ENCODE measurements around the gene ARFIP1. TPM values are rescaled to one million over a fixed set of nuclear protein-coding genes. Genes with fewer than 3 reads are reported as not detected.

The ARFIP1 gene
- total and polyA plus RNA-seq, 2 donors (not counting 1 experiment from before 2014, with no cell fraction given) = 11.1 to 23.5 TPM

GRCh38 chr4:152886201-152886600 lies 106.4 kb downstream of the ARFIP1 start:
- intact Hi-C loops (cut with micrococcal nuclease) = no loop called here
- CTCF ChIA-PET = interaction anchor here (0.7 kb wide), 1 partner anchor 174 kb away, joined by 3 read pairs; no protein-coding TSS in a partner anchor
- no peak overlapping the region for H3K4me2 ChIP-seq (replicated peaks; ENCODE audit: low read depth, low read length, poor library complexity, severe bottlenecking)

GRCh38 chr4:152887981-152888380 lies 108.2 kb downstream of the ARFIP1 start:
- H3K27me3 Mint-ChIP-seq = no peaks in the 10 kb centered on the region
- Histone ChIP-seq H3K27me3 (replicated peaks in 1 of 4; ENCODE audit: control extremely low read depth in 1 of 4, control insufficient read depth in 3 of 4, insufficient read depth in 4 of 4, low read length in 3 of 4) (no peaks in the 10 kb centered on the region), H3K9ac (ENCODE audit: low read length) (no peak overlapping the region), H3K36me3 (replicated peaks in 1 of 2; ENCODE audit: control extremely low read depth in 1 of 2, control insufficient read depth in 1 of 2, extremely low read depth in 1 of 2, insufficient read depth in 2 of 2, low read length in 1 of 2) (peaks cover 12 to 32% of the 10 kb centered on the region in 2 experiments), H3K27ac (ENCODE audit: low read length in 2 of 2) (no peak overlapping the region), H3K4me3 (ENCODE audit: control extremely low read depth in 1 of 5, extremely low read depth in 1 of 5, insufficient read depth in 1 of 5, low read depth in 2 of 5, low read length in 4 of 5) (no peak overlapping the region), H2AFZ (ENCODE audit: insufficient read depth, low read depth, low read length, poor library complexity, severe bottlenecking) (no peak overlapping the region), H3K9me3 (ENCODE audit: control extremely low read depth in 1 of 3, control insufficient read depth in 2 of 3, insufficient read depth in 1 of 3, low read length in 2 of 3) (no peaks in the 10 kb centered on the region), H4K20me1 (ENCODE audit: control insufficient read depth, insufficient read depth, low read length, poor library complexity, severe bottlenecking) (no peaks in the 10 kb centered on the region), H3K4me1 (ENCODE audit: control insufficient read depth in 2 of 2, insufficient read depth in 2 of 2, low read length in 2 of 2) (no peaks in the 10 kb centered on the region), H3K79me2 (ENCODE audit: control insufficient read depth, insufficient read depth, low read length) (no peaks in the 10 kb centered on the region), H3K4me2 (replicated peaks; ENCODE audit: low read depth, low read length, poor library complexity, severe bottlenecking) (no peak overlapping the region)
- no peak overlapping the region for H3K4me3 Mint-ChIP-seq
- intact Hi-C loops (cut with micrococcal nuclease) = no loop called here
- no peak for ATAC-seq (ENCODE audit: low read depth)
- TF ChIP-seq EZH2 (IDR thresholded peaks at IDR 0.05; ENCODE audit: borderline replicate concordance, insufficient read depth, low read depth, low read length, poor library complexity, severe bottlenecking) (no peak), CTCF (IDR thresholded peaks at IDR 0.05) (no peak)
- ChIA-PET POLR2A (no interaction called here), CTCF (no interaction called here)
- H3K27ac Mint-ChIP-seq = no peak overlapping the region
- no peak for DNase-seq
- H3K9me3 Mint-ChIP-seq (ENCODE audit: insufficient read depth) = no peaks in the 10 kb centered on the region
- WGBS (ENCODE audit: insufficient coverage) = no CpG with 5 or more reads among the region's 6 CpGs
- no peaks in the 10 kb centered on the region for H3K4me1 Mint-ChIP-seq

More at GRCh38 chr4:152886201-152886600, 106.4 kb downstream of the ARFIP1 start:
- no peaks in the 10 kb centered on the region for H3K79me2 ChIP-seq (ENCODE audit: control insufficient read depth, insufficient read depth, low read length)
- H3K27ac Mint-ChIP-seq = no peak overlapping the region
- H3K4me3 Mint-ChIP-seq = no peak overlapping the region
- H3K9me3 ChIP-seq (ENCODE audit: control extremely low read depth in 1 of 3, control insufficient read depth in 2 of 3, insufficient read depth in 1 of 3, low read length in 2 of 3) = no peaks in the 10 kb centered on the region
- 100% methylated on average over 1 of the region's 1 CpG for WGBS (ENCODE audit: insufficient coverage)
- ATAC-seq (ENCODE audit: low read depth) = no peak
- no peaks in the 10 kb centered on the region for H4K20me1 ChIP-seq (ENCODE audit: control insufficient read depth, insufficient read depth, low read length, poor library complexity, severe bottlenecking)
- no peak for DNase-seq
- H3K27ac ChIP-seq (ENCODE audit: low read length in 2 of 2) = no peak overlapping the region
- H3K9me3 Mint-ChIP-seq (ENCODE audit: insufficient read depth) = no peaks in the 10 kb centered on the region
- no peak overlapping the region for H3K4me3 ChIP-seq (ENCODE audit: control extremely low read depth in 1 of 5, extremely low read depth in 1 of 5, insufficient read depth in 1 of 5, low read depth in 2 of 5, low read length in 4 of 5)
- no peak overlapping the region for H3K9ac ChIP-seq (ENCODE audit: low read length)
- H3K27me3 Mint-ChIP-seq = no peaks in the 10 kb centered on the region
- POLR2A ChIA-PET = no interaction called here
- H2AFZ ChIP-seq (ENCODE audit: insufficient read depth, low read depth, low read length, poor library complexity, severe bottlenecking) = no peak overlapping the region
- H3K4me1 ChIP-seq (ENCODE audit: control insufficient read depth in 2 of 2, insufficient read depth in 2 of 2, low read length in 2 of 2) = no peaks in the 10 kb centered on the region
- TF ChIP-seq CTCF (IDR thresholded peaks at IDR 0.05) (no peak), EZH2 (IDR thresholded peaks at IDR 0.05; ENCODE audit: borderline replicate concordance, insufficient read depth, low read depth, low read length, poor library complexity, severe bottlenecking) (no peak)
- no peaks in the 10 kb centered on the region for H3K4me1 Mint-ChIP-seq
- peaks cover 10 to 28% of the 10 kb centered on the region in 2 experiments for H3K36me3 ChIP-seq (replicated peaks in 1 of 2; ENCODE audit: control extremely low read depth in 1 of 2, control insufficient read depth in 1 of 2, extremely low read depth in 1 of 2, insufficient read depth in 2 of 2, low read length in 1 of 2)
- H3K27me3 ChIP-seq (replicated peaks in 1 of 4; ENCODE audit: control extremely low read depth in 1 of 4, control insufficient read depth in 3 of 4, insufficient read depth in 4 of 4, low read length in 3 of 4) = no peaks in the 10 kb centered on the region
